ENCODE measurements around the gene SALL1. TPM values are rescaled to one million over a fixed set of nuclear protein-coding genes. Genes with fewer than 3 reads are reported as not detected.
A peak's percentile ranks its signal among the peaks of the same experiment; 100 is the strongest.

Gene SALL1
- total and polyA plus RNA-seq, 2 of the 4 experiments (the other 2 are of a cell fraction) = 0.90 to 5.2 TPM

GRCh38 chr16:51155199-51155607 is 4.1 kb upstream of the SALL1 start:
- peak overlapping the region; percentile 47 for H2BK5ac ChIP-seq (ENCODE audit: low read depth, low read length, poor library complexity, severe bottlenecking)
- peak overlapping the region; percentile 32; the same call in 2 of the 3 replicates for H2BK15ac ChIP-seq (ENCODE audit: low read depth, low read length)
- no peak overlapping the region; the same call in 1 of the 2 replicates for H3K56ac ChIP-seq (ENCODE audit: extremely low read depth, insufficient read depth, low read length)
- H2AFZ ChIP-seq (replicated peaks; ENCODE audit: low read length, poor library complexity) = peak overlapping the region; percentile 80
- H4K5ac ChIP-seq (ENCODE audit: low read depth, low read length) = peak overlapping the region; percentile 83
- H3K9me1 ChIP-seq (ENCODE audit: insufficient read depth, low read length) = no peaks in the 10 kb centered on the region; the same call in 1 of the 2 replicates
- peak overlapping the region; percentile 68; the same call in 1 of the 2 replicates for H3K23ac ChIP-seq (ENCODE audit: low read depth, low read length)
- WGBS, 2 experiments (ENCODE audit: extremely low coverage in 2 of 2, insufficient read length in 1 of 2) = 0% methylated on average over 9 of the region's 20 CpGs; no CpG with 5 or more reads in 1 of the 2 experiments
- peak overlapping the region; percentile 77 for H3K4ac ChIP-seq (ENCODE audit: low read depth, low read length)
- ChIA-PET POLR2A (ENCODE audit: unreplicated experiment) (interaction anchor here (0.8 kb wide), 1 partner anchor 383 kb away, joined by 3 read pairs; no protein-coding TSS in a partner anchor), CTCF (interaction anchor here (0.7 kb wide), 1 partner anchor 307 kb away, joined by 4 read pairs; no protein-coding TSS in a partner anchor)
- peak overlapping the region; percentile 86 for H3K4me2 ChIP-seq (ENCODE audit: low read depth, low read length)
- peak overlapping the region; percentile 90 for H3K27ac ChIP-seq (ENCODE audit: insufficient read depth, low read length)
- H3K4me1 ChIP-seq (ENCODE audit: control insufficient read depth, insufficient read depth, low read length) = peaks cover 7% of the 10 kb centered on the region
- in situ Hi-C loops (cut with MboI; ENCODE audit: low sequenced_read_pairs) (no loop called here), intact Hi-C loops (cut with micrococcal nuclease) (loop anchor here (10.0 kb wide), 2 partner anchors 170 to 240 kb away; no protein-coding TSS in a partner anchor), dilution Hi-C loops (cut with HindIII; ENCODE audit: low sequenced_read_pairs, unreplicated experiment) (no loop called here)
- peaks cover 3% of the 10 kb centered on the region; the same call in 1 of the 2 replicates for H3K27me3 ChIP-seq (ENCODE audit: control insufficient read depth, insufficient read depth, low read length)
- TF ChIP-seq RAD21 (IDR thresholded peaks at IDR 0.05; ENCODE audit: low read length) = no peak
- no peak for TF ChIP-seq CHD1 (IDR thresholded peaks at IDR 0.05; ENCODE audit: low read depth, low read length)
- no peak for TF ChIP-seq CTCF (conservative IDR thresholded peaks at IDR 0.05; ENCODE audit: low read depth, low read length)
- TF ChIP-seq NFE2L2 (IDR thresholded peaks at IDR 0.05; ENCODE audit: low read depth, low read length) = no peak
- no peak for TF ChIP-seq RCOR1 (IDR thresholded peaks at IDR 0.05; ENCODE audit: insufficient replicate concordance, low read length)
- TF ChIP-seq MXI1 (IDR thresholded peaks at IDR 0.05; ENCODE audit: borderline replicate concordance, low read depth, low read length) = no peak
- TF ChIP-seq FOS (IDR thresholded peaks at IDR 0.05; ENCODE audit: low read depth, low read length) = no peak
- no peak for TF ChIP-seq CEBPB (IDR thresholded peaks at IDR 0.05; ENCODE audit: low read depth, low read length)
- TF ChIP-seq RFX5 (IDR thresholded peaks at IDR 0.05; ENCODE audit: low read depth, low read length) = no peak
- H3K4me3 ChIP-seq (ENCODE audit: insufficient read depth, low read depth, low read length) = peak overlapping the region; percentile 32
- H3K18ac ChIP-seq (ENCODE audit: low read depth, low read length) = peak overlapping the region; percentile 71; the same call in 1 of the 2 replicates
- peak overlapping the region; percentile 37 to 52; a peak in 2 of 4 replicates for H4K8ac ChIP-seq (ENCODE audit: low read depth in 2 of 2, low read length in 2 of 2)
- no TSS peak for BruUV-seq (replicated peaks)
- peak overlapping the region; percentile 66 for H2AK9ac ChIP-seq (replicated peaks; ENCODE audit: low read depth, low read length, poor library complexity)
- peak overlapping the region; percentile 79 for H3K9ac ChIP-seq (ENCODE audit: low read depth, low read length)
- no peaks in the 10 kb centered on the region for H3K9me3 ChIP-seq (ENCODE audit: control insufficient read depth, insufficient read depth, low read length)
- H3K14ac ChIP-seq (replicated peaks; ENCODE audit: low read depth, low read length) = peak overlapping the region; percentile 52
- H4K20me1 ChIP-seq (ENCODE audit: insufficient read depth, low read length) = 0 out of 2 replicates have a peak, but pooled peaks cover 5% of the 10 kb centered on the region
- peak overlapping the region; percentile 56; the same call in 1 of the 2 replicates for H2AK5ac ChIP-seq (ENCODE audit: low read depth, low read length)
- H3K36me3 ChIP-seq (ENCODE audit: control insufficient read depth, insufficient read depth, low read length) = no peaks in the 10 kb centered on the region
- H2BK120ac ChIP-seq (ENCODE audit: low read depth, low read length) = peak overlapping the region; percentile 77
- DNase-seq = no peak
- ATAC-seq (ENCODE audit: low read depth) = no peak
- H3K79me1 ChIP-seq (ENCODE audit: low read depth in 1 of 2, low read length in 2 of 2) = peaks cover 9 to 25% of the 10 kb centered on the region in 2 experiments; a peak in 1 of 4 replicates
- 0 out of 2 replicates have a peak overlapping the region, but pooled peaks have one; percentile 9 for H2BK20ac ChIP-seq (ENCODE audit: low read depth, low read length)
- peak overlapping the region; percentile 50 for H4K91ac ChIP-seq (ENCODE audit: insufficient read depth, low read depth, low read length)
